ENCODE data around the gene MINPP1. TPM values are rescaled to one million over a fixed set of nuclear protein-coding genes. Genes with fewer than 3 reads are reported as not detected.

The MINPP1 gene
- polyA plus RNA-seq, 1 experiment: 7.7 TPM

GRCh38 chr10:87500646-87501048 lies 4.0 kb upstream of the MINPP1 start:
- no peak for DNase-seq (ENCODE audit: low read depth)
- CTCF ChIA-PET: no interaction called here

GRCh38 chr10:87503401-87503800 lies 1.3 kb upstream of the MINPP1 start:
- POLR2A ChIA-PET: no interaction called here
- CTCF ChIA-PET: no interaction called here
- H3K4me3 ChIP-seq (ENCODE audit: low read depth, low read length): no peak overlapping the region
- H3K27me3 ChIP-seq (ENCODE audit: control insufficient read depth, insufficient read depth, low read length): no peaks in the 10 kb centered on the region
- DNase-seq (ENCODE audit: low read depth): no peak
- no peak for TF ChIP-seq CTCF (IDR thresholded peaks at IDR 0.05; ENCODE audit: insufficient read depth, low read depth, low read length)
- H3K36me3 ChIP-seq (ENCODE audit: control insufficient read depth, insufficient read depth, low read length): no peaks in the 10 kb centered on the region

More at GRCh38 chr10:87500646-87501048, 4.0 kb upstream of the MINPP1 start:
- Histone ChIP-seq H3K4me3 (ENCODE audit: low read depth, low read length) (no peak overlapping the region), H3K27me3 (ENCODE audit: control insufficient read depth, insufficient read depth, low read length) (no peaks in the 10 kb centered on the region; the same call in 1 of the 2 replicates), H3K36me3 (ENCODE audit: control insufficient read depth, insufficient read depth, low read length) (no peaks in the 10 kb centered on the region)
- POLR2A ChIA-PET: no interaction called here
- no peak for TF ChIP-seq CTCF (IDR thresholded peaks at IDR 0.05; ENCODE audit: insufficient read depth, low read depth, low read length)

GRCh38 chr10:87503886-87504285 lies 807 bp upstream of the MINPP1 start:
- H3K27me3 ChIP-seq (ENCODE audit: control insufficient read depth, insufficient read depth, low read length): no peaks in the 10 kb centered on the region
- TF ChIP-seq CTCF (IDR thresholded peaks at IDR 0.05; ENCODE audit: insufficient read depth, low read depth, low read length): no peak
- no peak for DNase-seq (ENCODE audit: low read depth)
- peak overlapping the region; percentile 85 for H3K4me3 ChIP-seq (ENCODE audit: low read depth, low read length)
- ChIA-PET POLR2A (no interaction called here), CTCF (interaction anchor here (0.9 kb wide), 2 partner anchors 29 to 231 kb away, joined by 3 to 4 read pairs; no protein-coding TSS in a partner anchor)
- no peaks in the 10 kb centered on the region for H3K36me3 ChIP-seq (ENCODE audit: control insufficient read depth, insufficient read depth, low read length)

- CTCF ChIA-PET: interaction anchor here (0.7 to 0.9 kb wide), 3 partner anchors 15 to 230 kb away, joined by 3 to 4 read pairs (median 3); no protein-coding TSS in a partner anchor
- no peak for TF ChIP-seq CTCF (IDR thresholded peaks at IDR 0.05; ENCODE audit: insufficient read depth, low read depth, low read length)
- H3K27me3 ChIP-seq (ENCODE audit: control insufficient read depth, insufficient read depth, low read length): no peaks in the 10 kb centered on the region
- DNase-seq (ENCODE audit: low read depth): no peak
- no peaks in the 10 kb centered on the region for H3K36me3 ChIP-seq (ENCODE audit: control insufficient read depth, insufficient read depth, low read length)
- POLR2A ChIA-PET: interaction anchor here (0.8 kb wide), 1 partner anchor 43 kb away, joined by 3 read pairs; no protein-coding TSS in a partner anchor
- H3K4me3 ChIP-seq (ENCODE audit: low read depth, low read length): peak overlapping the region; percentile 85
Measured at GRCh38 chr10:87504307-87504639, 420 bp upstream of the MINPP1 start.

GRCh38 chr10:87505366-87506111 lies 846 bp downstream of the MINPP1 start:
- TF ChIP-seq CTCF (IDR thresholded peaks at IDR 0.05; ENCODE audit: insufficient read depth, low read depth, low read length): peak; percentile 78
- Histone ChIP-seq H3K27me3 (ENCODE audit: control insufficient read depth, insufficient read depth, low read length) (no peaks in the 10 kb centered on the region), H3K4me3 (ENCODE audit: low read depth, low read length) (peak overlapping the region; percentile 85), H3K36me3 (ENCODE audit: control insufficient read depth, insufficient read depth, low read length) (no peaks in the 10 kb centered on the region)
- ChIA-PET CTCF (interaction anchor here (1.0 kb wide), 1 partner anchor 13 kb away, joined by 4 read pairs; no protein-coding TSS in a partner anchor), POLR2A (interaction anchor here (0.8 kb wide), 1 partner anchor 42 kb away, joined by 3 read pairs; no protein-coding TSS in a partner anchor)
- DNase-seq (ENCODE audit: low read depth): no peak
